ENCODE measurements around the gene BIRC7. TPM values are rescaled to one million over a fixed set of nuclear protein-coding genes. Genes with fewer than 3 reads are reported as not detected.

BIRC7 gene
- total RNA-seq, 1 experiment from 2014 or later = not detected

- Histone ChIP-seq H3K4me3 (no peak overlapping the region), H2AFZ (no peak overlapping the region), H3K9me2 (ENCODE audit: insufficient read depth) (no peaks in the 10 kb centered on the region), H3K27ac (no peak overlapping the region), H3K4me2 (peak overlapping the region; percentile 36), H3K9me3 (ENCODE audit: insufficient read depth, low read depth) (no peaks in the 10 kb centered on the region), H4K20me1 (ENCODE audit: insufficient read depth) (0 out of 2 replicates have a peak, but pooled peaks cover 4% of the 10 kb centered on the region), H3K36me3 (ENCODE audit: low read depth) (no peaks in the 10 kb centered on the region), H3K27me3 (ENCODE audit: insufficient read depth, low read depth) (peaks cover 15% of the 10 kb centered on the region), H3K79me2 (ENCODE audit: low read depth) (no peaks in the 10 kb centered on the region), H3F3A (ENCODE audit: insufficient read depth, low read depth) (peaks cover 33% of the 10 kb centered on the region), H3K4me1 (replicated peaks; ENCODE audit: insufficient read depth) (peaks cover 44% of the 10 kb centered on the region)
- ChIA-PET POLR2A (ENCODE audit: unreplicated experiment) (interaction anchor here (0.5 kb wide), 1 partner anchor 13 kb away, joined by 3 read pairs; no protein-coding TSS in a partner anchor), CTCF (interaction anchor here (0.6 to 2.3 kb wide), 6 partner anchors 8 to 48 kb away, joined by 3 to 13 read pairs (median 8); partner anchors contain the start of gene ARFGAP1)
- DNase-seq = peak; percentile 77 to 96
- TF ChIP-seq EZH2 (IDR thresholded peaks at IDR 0.05; ENCODE audit: low read depth) (no peak), CTCF (conservative IDR thresholded peaks at IDR 0.05) (peak; percentile 52; the same call in 1 of the 2 replicates)
- no TSS peak for BruUV-seq (replicated peaks)
- intact Hi-C loops (cut with micrococcal nuclease; ENCODE audit: unreplicated experiment) = loop anchor here (1.0 to 5.0 kb wide), 3 partner anchors 8 to 68 kb away; partner anchors contain the start of gene COL20A1
These were observed 11.2 kb upstream of the BIRC7 start for GRCh38 chr20:63224412-63225081.

DNA sequence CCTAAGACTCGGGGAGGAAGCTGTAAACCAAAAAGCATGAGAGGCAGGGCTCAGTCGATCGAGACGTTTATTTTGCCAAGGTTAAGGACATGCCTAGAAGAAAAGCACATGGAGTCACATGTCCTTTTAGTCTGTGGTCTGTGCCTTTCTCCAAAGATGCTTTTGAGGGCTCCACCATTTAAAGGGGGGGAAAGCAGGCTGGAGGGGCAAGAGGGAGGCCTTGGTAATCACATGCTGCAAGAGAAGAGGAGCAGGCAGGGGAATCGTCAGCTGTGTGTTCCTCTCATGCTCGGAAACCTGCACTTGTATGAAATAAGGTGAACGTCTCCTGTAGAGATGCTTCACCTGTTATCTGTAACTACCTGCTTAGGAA lies 10.6 kb upstream of the BIRC7 start:
- no peak overlapping the region for H3K4me3 ChIP-seq
- intact Hi-C loops (cut with micrococcal nuclease; ENCODE audit: unreplicated experiment) = no loop called here
- H3K9me3 ChIP-seq (ENCODE audit: insufficient read depth, low read depth) = no peaks in the 10 kb centered on the region
- H3K9me2 ChIP-seq (ENCODE audit: insufficient read depth) = no peaks in the 10 kb centered on the region
- peaks cover 33% of the 10 kb centered on the region for H3F3A ChIP-seq (ENCODE audit: insufficient read depth, low read depth)
- peak overlapping the region; percentile 36 for H3K4me2 ChIP-seq
- 0 out of 2 replicates have a peak, but pooled peaks cover 4% of the 10 kb centered on the region for H4K20me1 ChIP-seq (ENCODE audit: insufficient read depth)
- peaks cover 11% of the 10 kb centered on the region for H3K27me3 ChIP-seq (ENCODE audit: insufficient read depth, low read depth)
- BruUV-seq (replicated peaks) = no TSS peak
- ChIA-PET POLR2A (ENCODE audit: unreplicated experiment) (no interaction called here), CTCF (interaction anchor here (0.6 to 1.7 kb wide), 2 partner anchors 20 to 27 kb away, joined by 3 to 6 read pairs; no protein-coding TSS in a partner anchor)
- H3K36me3 ChIP-seq (ENCODE audit: low read depth) = no peaks in the 10 kb centered on the region
- TF ChIP-seq EZH2 (IDR thresholded peaks at IDR 0.05; ENCODE audit: low read depth) (no peak), CTCF (conservative IDR thresholded peaks at IDR 0.05) (no peak)
- no peak overlapping the region for H3K27ac ChIP-seq
- H2AFZ ChIP-seq = no peak overlapping the region
- DNase-seq = no peak
- H3K4me1 ChIP-seq (replicated peaks; ENCODE audit: insufficient read depth) = peaks cover 44% of the 10 kb centered on the region
- H3K79me2 ChIP-seq (ENCODE audit: low read depth) = no peaks in the 10 kb centered on the region

GRCh38 chr20:63226042-63226943 lies 9.4 kb upstream of the BIRC7 start:
- Histone ChIP-seq H3K4me3 (no peak overlapping the region), H3K9me2 (ENCODE audit: insufficient read depth) (no peaks in the 10 kb centered on the region), H3K4me1 (replicated peaks; ENCODE audit: insufficient read depth) (peaks cover 47% of the 10 kb centered on the region), H3K9me3 (ENCODE audit: insufficient read depth, low read depth) (no peaks in the 10 kb centered on the region), H3K36me3 (ENCODE audit: low read depth) (no peaks in the 10 kb centered on the region), H3K27me3 (ENCODE audit: insufficient read depth, low read depth) (0 out of 2 replicates have a peak, but pooled peaks cover under 1% of the 10 kb centered on the region), H2AFZ (no peak overlapping the region), H3F3A (ENCODE audit: insufficient read depth, low read depth) (peaks cover 35% of the 10 kb centered on the region), H4K20me1 (ENCODE audit: insufficient read depth) (0 out of 2 replicates have a peak, but pooled peaks cover 4% of the 10 kb centered on the region), H3K27ac (no peak overlapping the region), H3K4me2 (no peak overlapping the region), H3K79me2 (ENCODE audit: low read depth) (no peaks in the 10 kb centered on the region)
- ChIA-PET CTCF (interaction anchor here (0.7 kb wide), 1 partner anchor 12 kb away, joined by 3 read pairs; no protein-coding TSS in a partner anchor), POLR2A (ENCODE audit: unreplicated experiment) (interaction anchor here (0.6 kb wide), 2 partner anchors 20 to 47 kb away, joined by 3 to 16 read pairs; no protein-coding TSS in a partner anchor)
- intact Hi-C loops (cut with micrococcal nuclease; ENCODE audit: unreplicated experiment) = no loop called here
- no peak for TF ChIP-seq CTCF (conservative IDR thresholded peaks at IDR 0.05)
- TF ChIP-seq EZH2 (IDR thresholded peaks at IDR 0.05; ENCODE audit: low read depth) = no peak
- DNase-seq = no peak
- no TSS peak for BruUV-seq (replicated peaks)
